Right atrium auricular region (tissue), 2 donors: ENCODE results near the gene WWOX. TPM values are rescaled to one million over a fixed set of nuclear protein-coding genes. Genes with fewer than 3 reads are reported as not detected.

Source experiments
- DNase-seq: peaks from one replicate; pipeline ENCODE4 v3.0.0-alpha.2; 2019; ENCODE audit warnings: low spot score
- H3K27ac ChIP-seq, 2 donors: fragments of 200-600 bp; sonication (generic); 1 replicate in 1 of 2; 2 replicates in 1 of 2; pipeline ENCODE4 v1.5.1; 2016 to 2019
- H3K27me3 ChIP-seq, 2 donors: fragments of 200-600 bp; sonication (generic); one replicate each; pipeline versions ENCODE4 v1.5.1 to v1.6.0; 2017 to 2019
- H3K36me3 ChIP-seq: fragments of 200-600 bp; sonication (generic); one replicate; pipeline ENCODE4 v1.5.1; 2016
- H3K4me1 ChIP-seq, 2 donors: fragments of 200-600 bp; sonication (generic); one replicate each; pipeline versions ENCODE4 v1.5.1 to v1.6.0; 2017 to 2019
- H3K4me3 ChIP-seq, 2 donors: fragments of 200-600 bp; sonication (generic); 1 replicate in 1 of 2; 2 replicates in 1 of 2; pipeline ENCODE4 v1.5.1; 2017 to 2019; ENCODE audit warnings: mild to moderate bottlenecking in 1 of 2, moderate library complexity in 1 of 2
- H3K9me3 ChIP-seq, 2 donors: fragments of 200-600 bp; sonication (generic); one replicate each; pipeline ENCODE4 v1.5.1; 2019
- CTCF ChIP-seq, 2 donors: fragments of 200-600 bp; sonication (generic); IDR thresholded peaks; one replicate each; pipeline ENCODE4 v1.5.1; 2019; ENCODE audit warnings: antibody characterized with exemption in 2 of 2
- total RNA-seq, 2 donors: library from RNA; depleted of rRNA; stranded (reverse); fragments of >200 nt; gene quantifications; one replicate each; pipeline ENCODE4 v1.1.0, GENCODE V29; 2016

The WWOX gene
- total RNA-seq, 2 donors from 2014 or later, result 14.8 to 20.8 TPM

- Histone ChIP-seq H3K4me1 (no peaks in the 10 kb centered on the region), H3K27me3 (no peaks in the 10 kb centered on the region), H3K27ac (no peak overlapping the region), H3K4me3 (no peak overlapping the region), H3K9me3 (no peaks in the 10 kb centered on the region), H3K36me3 (no peaks in the 10 kb centered on the region)
- no peak for TF ChIP-seq CTCF (IDR thresholded peaks at IDR 0.05)
- DNase-seq, result no peak
Observed at GRCh38 chr16:78903843-78904242, 804.4 kb downstream of the WWOX start.

GRCh38 chr16:78906135-78906534 is 806.7 kb downstream of the WWOX start:
- no peaks in the 10 kb centered on the region for H3K27me3 ChIP-seq
- H3K27ac ChIP-seq, result no peak overlapping the region
- TF ChIP-seq CTCF (IDR thresholded peaks at IDR 0.05), result no peak
- no peaks in the 10 kb centered on the region for H3K4me1 ChIP-seq
- H3K36me3 ChIP-seq, result no peaks in the 10 kb centered on the region
- H3K4me3 ChIP-seq, result no peak overlapping the region
- no peaks in the 10 kb centered on the region for H3K9me3 ChIP-seq
- DNase-seq, result no peak

GRCh38 chr16:78909226-78909625 is 809.8 kb downstream of the WWOX start:
- no peak for DNase-seq
- Histone ChIP-seq H3K9me3 (no peaks in the 10 kb centered on the region), H3K27me3 (no peaks in the 10 kb centered on the region), H3K4me3 (no peak overlapping the region), H3K4me1 (no peaks in the 10 kb centered on the region), H3K36me3 (no peaks in the 10 kb centered on the region), H3K27ac (no peak overlapping the region)
- no peak for TF ChIP-seq CTCF (IDR thresholded peaks at IDR 0.05)

- no peak for TF ChIP-seq CTCF (IDR thresholded peaks at IDR 0.05)
- Histone ChIP-seq H3K4me1 (no peaks in the 10 kb centered on the region), H3K36me3 (no peaks in the 10 kb centered on the region), H3K27ac (no peak overlapping the region), H3K27me3 (no peaks in the 10 kb centered on the region), H3K4me3 (no peak overlapping the region), H3K9me3 (peaks cover 0 to 5% of the 10 kb centered on the region in 2 donors)
- DNase-seq, result no peak
Observed at GRCh38 chr16:78915811-78916345, 816.4 kb downstream of the WWOX start.

- DNase-seq, result no peak
- no peaks in the 10 kb centered on the region for H3K27me3 ChIP-seq
- H3K36me3 ChIP-seq, result no peaks in the 10 kb centered on the region
- peaks cover 0 to 17% of the 10 kb centered on the region in 2 donors for H3K9me3 ChIP-seq
- no peaks in the 10 kb centered on the region for H3K4me1 ChIP-seq
- H3K4me3 ChIP-seq, result no peak overlapping the region
- no peak overlapping the region for H3K27ac ChIP-seq
- no peak for TF ChIP-seq CTCF (IDR thresholded peaks at IDR 0.05)
Observed at GRCh38 chr16:78916928-78917545, 817.6 kb downstream of the WWOX start.
